Measurements from ENCODE around the gene EML4. TPM values are rescaled to one million over a fixed set of nuclear protein-coding genes. Genes with fewer than 3 reads are reported as not detected.
"Not testable (repeated sequence)": the region's sequence is repeated elsewhere in the genome, so short reads cannot be mapped to it uniquely, and the experiment has no call there.

EML4 gene
- total RNA-seq, 1 donor from 2014 or later, result 32.9 TPM

GRCh38 chr2:42129487-42129852 is 39.7 kb upstream of the EML4 start:
- H3K4me1 ChIP-seq (ENCODE audit: control insufficient read depth in 3 of 3, insufficient read depth in 3 of 3, low read length in 3 of 3), result peaks cover 13 to 24% (median 24%) of the 10 kb centered on the region in 3 donors
- H3K4me3 ChIP-seq (ENCODE audit: low read length in 3 of 3), result no peak overlapping the region
- H3K9ac ChIP-seq (ENCODE audit: low read depth in 1 of 3, low read length in 3 of 3), result no peak overlapping the region
- no peaks in the 10 kb centered on the region for H3K9me3 ChIP-seq (ENCODE audit: control insufficient read depth in 3 of 3, low read length in 3 of 3)
- peaks cover 2 to 21% (median 4%) of the 10 kb centered on the region in 3 donors for H3K27me3 ChIP-seq (ENCODE audit: control insufficient read depth in 3 of 3, insufficient read depth in 3 of 3, low read length in 3 of 3)
- no peaks in the 10 kb centered on the region for H3K36me3 ChIP-seq (ENCODE audit: control insufficient read depth in 3 of 3, insufficient read depth in 3 of 3, low read length in 3 of 3)
- H3K27ac ChIP-seq (ENCODE audit: low read depth, low read length), result no peak overlapping the region

- no peak overlapping the region for H3K4me3 ChIP-seq (ENCODE audit: low read length in 3 of 3)
- peaks cover 2 to 21% (median 4%) of the 10 kb centered on the region in 3 donors for H3K27me3 ChIP-seq (ENCODE audit: control insufficient read depth in 3 of 3, insufficient read depth in 3 of 3, low read length in 3 of 3)
- no peaks in the 10 kb centered on the region for H3K9me3 ChIP-seq (ENCODE audit: control insufficient read depth in 3 of 3, low read length in 3 of 3)
- no peak overlapping the region for H3K27ac ChIP-seq (ENCODE audit: low read depth, low read length)
- H3K36me3 ChIP-seq (ENCODE audit: control insufficient read depth in 3 of 3, insufficient read depth in 3 of 3, low read length in 3 of 3), result no peaks in the 10 kb centered on the region
- H3K9ac ChIP-seq (ENCODE audit: low read depth in 1 of 3, low read length in 3 of 3), result no peak overlapping the region
- H3K4me1 ChIP-seq (ENCODE audit: control insufficient read depth in 3 of 3, insufficient read depth in 3 of 3, low read length in 3 of 3), result peaks cover 13 to 24% (median 24%) of the 10 kb centered on the region in 3 donors
Observed at GRCh38 chr2:42129947-42130346, 39.2 kb upstream of the EML4 start.

- peaks cover 11 to 24% (median 22%) of the 10 kb centered on the region in 3 donors for H3K4me1 ChIP-seq (ENCODE audit: control insufficient read depth in 3 of 3, insufficient read depth in 3 of 3, low read length in 3 of 3)
Observed at GRCh38 chr2:42130858-42131257, 38.3 kb upstream of the EML4 start.

GRCh38 chr2:42132191-42132965 is 36.8 kb upstream of the EML4 start:
- Histone ChIP-seq H3K4me1 (ENCODE audit: control insufficient read depth in 3 of 3, insufficient read depth in 3 of 3, low read length in 3 of 3) (peaks cover 13 to 24% (median 19%) of the 10 kb centered on the region in 3 donors), H3K4me3 (ENCODE audit: low read length in 3 of 3) (peak overlapping the region; percentile 10 to 60 (median 49)), H3K27me3 (ENCODE audit: control insufficient read depth in 3 of 3, insufficient read depth in 3 of 3, low read length in 3 of 3) (peaks cover 0 to 16% (median 4%) of the 10 kb centered on the region in 3 donors), H3K9ac (ENCODE audit: low read depth in 1 of 3, low read length in 3 of 3) (peak overlapping the region in 2 of 3 donors; percentile 26 to 27), H3K36me3 (ENCODE audit: control insufficient read depth in 3 of 3, insufficient read depth in 3 of 3, low read length in 3 of 3) (no peaks in the 10 kb centered on the region), H3K27ac (ENCODE audit: low read depth, low read length) (peak overlapping the region; percentile 56), H3K9me3 (ENCODE audit: control insufficient read depth in 3 of 3, low read length in 3 of 3) (no peaks in the 10 kb centered on the region)

More at GRCh38 chr2:42130858-42131257, 38.3 kb upstream of the EML4 start:
- H3K27ac ChIP-seq (ENCODE audit: low read depth, low read length); H3K9me3 ChIP-seq (ENCODE audit: control insufficient read depth in 3 of 3, low read length in 3 of 3); H3K9ac ChIP-seq (ENCODE audit: low read depth in 1 of 3, low read length in 3 of 3); H3K36me3 ChIP-seq (ENCODE audit: control insufficient read depth in 3 of 3, insufficient read depth in 3 of 3, low read length in 3 of 3); H3K4me3 ChIP-seq (ENCODE audit: low read length in 3 of 3): not testable (repeated sequence)
- peaks cover 0 to 20% (median 4%) of the 10 kb centered on the region in 3 donors for H3K27me3 ChIP-seq (ENCODE audit: control insufficient read depth in 3 of 3, insufficient read depth in 3 of 3, low read length in 3 of 3)

- Histone ChIP-seq H3K4me1 (ENCODE audit: control insufficient read depth in 3 of 3, insufficient read depth in 3 of 3, low read length in 3 of 3) (peaks cover 13 to 24% (median 19%) of the 10 kb centered on the region in 3 donors), H3K27me3 (ENCODE audit: control insufficient read depth in 3 of 3, insufficient read depth in 3 of 3, low read length in 3 of 3) (peaks cover 0 to 12% (median 4%) of the 10 kb centered on the region in 3 donors), H3K9ac (ENCODE audit: low read depth in 1 of 3, low read length in 3 of 3) (peak overlapping the region in 2 of 3 donors; percentile 26 to 27), H3K9me3 (ENCODE audit: control insufficient read depth in 3 of 3, low read length in 3 of 3) (no peaks in the 10 kb centered on the region), H3K4me3 (ENCODE audit: low read length in 3 of 3) (peak overlapping the region; percentile 10 to 60 (median 49)), H3K27ac (ENCODE audit: low read depth, low read length) (peak overlapping the region; percentile 56), H3K36me3 (ENCODE audit: control insufficient read depth in 3 of 3, insufficient read depth in 3 of 3, low read length in 3 of 3) (no peaks in the 10 kb centered on the region)
Observed at GRCh38 chr2:42132966-42133641, 36.0 kb upstream of the EML4 start.

GRCh38 chr2:42133771-42134195 is 35.4 kb upstream of the EML4 start:
- Histone ChIP-seq H3K27me3 (ENCODE audit: control insufficient read depth in 3 of 3, insufficient read depth in 3 of 3, low read length in 3 of 3) (peaks cover 0 to 6% (median 4%) of the 10 kb centered on the region in 3 donors), H3K36me3 (ENCODE audit: control insufficient read depth in 3 of 3, insufficient read depth in 3 of 3, low read length in 3 of 3) (no peaks in the 10 kb centered on the region), H3K27ac (ENCODE audit: low read depth, low read length) (no peak overlapping the region), H3K4me3 (ENCODE audit: low read length in 3 of 3) (no peak overlapping the region), H3K9me3 (ENCODE audit: control insufficient read depth in 3 of 3, low read length in 3 of 3) (no peaks in the 10 kb centered on the region), H3K4me1 (ENCODE audit: control insufficient read depth in 3 of 3, insufficient read depth in 3 of 3, low read length in 3 of 3) (peaks cover 15 to 24% (median 24%) of the 10 kb centered on the region in 3 donors), H3K9ac (ENCODE audit: low read depth in 1 of 3, low read length in 3 of 3) (no peak overlapping the region)

- peaks cover 20 to 28% (median 25%) of the 10 kb centered on the region in 3 donors for H3K4me1 ChIP-seq (ENCODE audit: control insufficient read depth in 3 of 3, insufficient read depth in 3 of 3, low read length in 3 of 3)
- H3K9ac ChIP-seq (ENCODE audit: low read depth in 1 of 3, low read length in 3 of 3); H3K27ac ChIP-seq (ENCODE audit: low read depth, low read length); H3K36me3 ChIP-seq (ENCODE audit: control insufficient read depth in 3 of 3, insufficient read depth in 3 of 3, low read length in 3 of 3); H3K27me3 ChIP-seq (ENCODE audit: control insufficient read depth in 3 of 3, insufficient read depth in 3 of 3, low read length in 3 of 3); H3K9me3 ChIP-seq (ENCODE audit: control insufficient read depth in 3 of 3, low read length in 3 of 3); H3K4me3 ChIP-seq (ENCODE audit: low read length in 3 of 3): not testable (repeated sequence)
Observed at GRCh38 chr2:42134401-42134932, 34.7 kb upstream of the EML4 start.

- peaks cover 20 to 29% (median 25%) of the 10 kb centered on the region in 3 donors for H3K4me1 ChIP-seq (ENCODE audit: control insufficient read depth in 3 of 3, insufficient read depth in 3 of 3, low read length in 3 of 3)
- H3K36me3 ChIP-seq (ENCODE audit: control insufficient read depth in 3 of 3, insufficient read depth in 3 of 3, low read length in 3 of 3), result no peaks in the 10 kb centered on the region
- peaks cover 0 to 4% (median 0%) of the 10 kb centered on the region in 3 donors for H3K27me3 ChIP-seq (ENCODE audit: control insufficient read depth in 3 of 3, insufficient read depth in 3 of 3, low read length in 3 of 3)
- H3K4me3 ChIP-seq (ENCODE audit: low read length in 3 of 3), result no peak overlapping the region
- H3K9ac ChIP-seq (ENCODE audit: low read depth in 1 of 3, low read length in 3 of 3), result no peak overlapping the region
- H3K27ac ChIP-seq (ENCODE audit: low read depth, low read length), result no peak overlapping the region
- no peaks in the 10 kb centered on the region for H3K9me3 ChIP-seq (ENCODE audit: control insufficient read depth in 3 of 3, low read length in 3 of 3)
Observed at GRCh38 chr2:42135381-42136312, 33.5 kb upstream of the EML4 start.

- Histone ChIP-seq H3K27ac (ENCODE audit: low read depth, low read length) (no peak overlapping the region), H3K36me3 (ENCODE audit: control insufficient read depth in 3 of 3, insufficient read depth in 3 of 3, low read length in 3 of 3) (no peaks in the 10 kb centered on the region), H3K27me3 (ENCODE audit: control insufficient read depth in 3 of 3, insufficient read depth in 3 of 3, low read length in 3 of 3) (peaks cover 0 to 4% (median 0%) of the 10 kb centered on the region in 3 donors), H3K4me1 (ENCODE audit: control insufficient read depth in 3 of 3, insufficient read depth in 3 of 3, low read length in 3 of 3) (peaks cover 25 to 40% (median 35%) of the 10 kb centered on the region in 3 donors), H3K9ac (ENCODE audit: low read depth in 1 of 3, low read length in 3 of 3) (no peak overlapping the region), H3K4me3 (ENCODE audit: low read length in 3 of 3) (no peak overlapping the region), H3K9me3 (ENCODE audit: control insufficient read depth in 3 of 3, low read length in 3 of 3) (no peaks in the 10 kb centered on the region)
Observed at GRCh38 chr2:42136782-42137124, 32.4 kb upstream of the EML4 start.
